Endothelial cell of hepatic sinusoid (primary cell): ENCODE measurements around the gene WDR48.

ENCODE experiments used
- in situ Hi-C: cut with HindIII; loops from 2 replicates; pipeline ENCODE4 v1.10.0; 2017; ENCODE audit warnings: low sequenced_read_pairs

The WDR48 gene

GRCh38 chr3:39062180-39062579, 10.4 kb downstream of the WDR48 start:
- in situ Hi-C loops = no loop called here

GRCh38 chr3:39063143-39063542, 11.3 kb downstream of the WDR48 start:
- in situ Hi-C loops = no loop called here

DNA sequence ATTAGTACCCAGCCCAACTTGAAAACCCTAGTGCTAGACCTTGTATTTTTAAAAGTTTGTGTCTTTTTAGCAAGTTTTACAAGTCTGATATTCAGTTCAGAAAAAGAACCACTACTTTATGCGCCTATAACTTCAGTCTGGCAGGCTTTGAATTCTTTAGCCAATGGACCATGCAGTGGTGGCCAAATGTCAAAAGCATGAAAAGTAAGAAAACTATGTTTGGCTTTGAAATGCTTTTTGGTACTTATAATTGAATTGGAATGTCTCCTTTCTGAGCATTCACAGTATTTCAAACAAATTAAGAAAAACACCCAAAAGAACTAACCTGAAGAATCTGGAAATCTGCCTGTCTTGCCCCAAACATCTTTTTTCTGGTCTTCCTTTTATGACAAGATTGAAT, 12.8 kb downstream of the WDR48 start:
- in situ Hi-C loops = loop anchor here (5.0 kb wide), 1 partner anchor 53 kb away; no protein-coding TSS in a partner anchor

DNA sequence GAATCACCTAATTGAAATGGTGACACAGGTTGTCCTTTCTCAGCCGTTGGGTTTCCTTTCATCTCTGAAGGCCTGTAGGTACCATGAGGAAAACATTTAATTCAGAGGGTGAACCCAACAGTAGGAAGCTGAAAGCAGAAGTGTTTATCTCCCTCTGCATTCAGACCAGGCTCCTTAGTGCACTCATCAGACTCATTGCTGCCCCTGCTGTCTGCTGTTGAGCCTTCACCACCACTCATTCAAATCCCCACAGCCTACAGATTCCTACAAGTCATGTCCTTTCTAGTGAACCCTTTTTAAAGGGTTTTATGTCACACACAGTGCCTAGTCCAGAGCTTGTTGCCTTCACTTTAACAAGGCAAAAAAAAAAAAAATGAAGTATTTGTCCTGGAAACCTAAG, 13.4 kb downstream of the WDR48 start:
- in situ Hi-C loops = loop anchor here (5.0 kb wide), 1 partner anchor 52 kb away; no protein-coding TSS in a partner anchor

DNA sequence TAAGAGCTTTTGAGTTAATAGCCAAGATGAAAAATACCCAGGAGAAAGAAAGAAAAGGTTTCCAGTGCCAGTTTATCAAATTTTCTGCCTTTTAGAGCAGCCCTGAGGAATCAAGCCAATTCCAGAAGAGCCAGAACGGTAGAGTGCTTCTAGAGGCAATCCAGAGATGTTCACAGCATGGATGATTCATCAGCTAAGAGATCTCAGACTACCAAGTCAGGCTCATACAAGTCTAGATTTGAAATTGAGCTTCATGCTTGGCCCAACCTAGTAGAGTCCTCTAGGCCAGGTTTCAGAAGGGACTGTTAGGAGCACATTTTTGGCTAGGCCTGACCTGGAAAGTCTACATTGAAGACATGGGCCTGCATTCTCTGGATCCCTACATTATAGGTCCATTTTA, 15.5 kb downstream of the WDR48 start:
- in situ Hi-C loops = loop anchor here (5.0 kb wide), 1 partner anchor 50 kb away; no protein-coding TSS in a partner anchor

GRCh38 chr3:39068556-39068955, 16.7 kb downstream of the WDR48 start:
- in situ Hi-C loops = loop anchor here (5.0 kb wide), 1 partner anchor 49 kb away; no protein-coding TSS in a partner anchor

DNA sequence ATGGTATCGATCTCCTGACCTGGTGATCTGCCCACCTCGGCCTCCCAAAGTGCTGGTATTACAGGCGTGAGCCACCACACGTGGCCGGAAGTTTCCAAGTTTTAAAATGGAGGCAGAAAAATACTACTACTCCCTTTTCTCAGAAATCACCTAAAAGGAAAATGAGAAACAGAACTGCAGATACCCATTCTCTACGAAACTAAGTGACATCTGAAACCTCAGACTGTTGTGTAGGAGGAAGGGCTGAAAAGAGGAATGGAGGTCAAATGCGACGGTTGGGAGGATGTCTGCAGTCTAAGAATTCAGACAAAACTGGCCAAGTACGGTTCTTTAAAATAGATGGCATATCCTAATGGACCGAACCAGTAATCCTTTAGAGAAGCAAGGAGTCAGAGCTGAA, 24.1 kb downstream of the WDR48 start:
- in situ Hi-C loops = no loop called here

GRCh38 chr3:39079530-39079929, 27.7 kb downstream of the WDR48 start:
- in situ Hi-C loops = no loop called here

DNA sequence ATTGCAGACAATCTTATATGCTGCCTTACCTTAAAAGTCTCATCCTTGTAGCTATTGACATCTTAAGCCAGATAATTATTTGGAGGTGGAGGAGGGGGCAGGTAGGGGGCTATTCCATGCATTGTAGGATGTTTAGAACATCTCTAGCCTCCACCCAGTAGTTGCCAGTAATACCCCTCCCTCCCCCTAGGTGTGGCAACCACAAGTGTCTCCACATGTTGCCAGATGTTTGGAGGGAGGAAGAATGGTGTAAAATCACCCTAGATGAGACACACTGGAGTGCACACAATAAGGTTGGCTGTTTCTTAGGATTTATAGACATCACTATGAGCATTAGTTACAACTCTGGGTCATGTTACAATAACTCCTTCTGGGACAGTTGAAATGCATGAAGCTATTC, 28.2 kb downstream of the WDR48 start:
- in situ Hi-C loops = loop anchor here (5.0 kb wide), 1 partner anchor 112 kb away; the partner anchor contains the start of gene XIRP1

GRCh38 chr3:39082666-39083313, 31.0 kb downstream of the WDR48 start:
- in situ Hi-C loops = loop anchor here (5.0 kb wide), 1 partner anchor 110 kb away; the partner anchor contains the start of gene XIRP1

GRCh38 chr3:39086144-39086543, 34.3 kb downstream of the WDR48 start:
- in situ Hi-C loops = no loop called here

DNA sequence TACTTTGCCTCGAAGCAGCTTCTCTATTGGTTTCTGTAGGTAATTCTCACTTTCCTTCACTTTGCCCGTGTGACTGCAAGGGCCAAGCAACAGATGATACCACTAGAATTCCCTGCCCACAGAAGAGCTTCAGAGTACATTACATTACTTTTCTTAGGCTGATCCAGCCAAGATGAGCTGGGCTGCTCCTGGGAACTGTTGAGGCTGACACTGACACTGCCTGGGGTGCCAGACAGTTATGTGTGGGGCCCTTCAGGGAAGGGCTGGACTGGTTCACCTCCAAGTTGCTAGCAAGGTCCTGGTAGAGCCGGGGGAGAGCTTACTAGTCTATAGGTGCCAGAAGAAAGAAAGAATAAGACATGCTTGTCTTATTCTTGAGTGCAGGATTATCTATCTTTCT, 36.6 kb downstream of the WDR48 start:
- in situ Hi-C loops = no loop called here

- in situ Hi-C loops = no loop called here
Measured at GRCh38 chr3:39088889-39089288, 37.1 kb downstream of the WDR48 start.

- in situ Hi-C loops = no loop called here
Measured at GRCh38 chr3:39090922-39091321, 39.1 kb downstream of the WDR48 start.

DNA sequence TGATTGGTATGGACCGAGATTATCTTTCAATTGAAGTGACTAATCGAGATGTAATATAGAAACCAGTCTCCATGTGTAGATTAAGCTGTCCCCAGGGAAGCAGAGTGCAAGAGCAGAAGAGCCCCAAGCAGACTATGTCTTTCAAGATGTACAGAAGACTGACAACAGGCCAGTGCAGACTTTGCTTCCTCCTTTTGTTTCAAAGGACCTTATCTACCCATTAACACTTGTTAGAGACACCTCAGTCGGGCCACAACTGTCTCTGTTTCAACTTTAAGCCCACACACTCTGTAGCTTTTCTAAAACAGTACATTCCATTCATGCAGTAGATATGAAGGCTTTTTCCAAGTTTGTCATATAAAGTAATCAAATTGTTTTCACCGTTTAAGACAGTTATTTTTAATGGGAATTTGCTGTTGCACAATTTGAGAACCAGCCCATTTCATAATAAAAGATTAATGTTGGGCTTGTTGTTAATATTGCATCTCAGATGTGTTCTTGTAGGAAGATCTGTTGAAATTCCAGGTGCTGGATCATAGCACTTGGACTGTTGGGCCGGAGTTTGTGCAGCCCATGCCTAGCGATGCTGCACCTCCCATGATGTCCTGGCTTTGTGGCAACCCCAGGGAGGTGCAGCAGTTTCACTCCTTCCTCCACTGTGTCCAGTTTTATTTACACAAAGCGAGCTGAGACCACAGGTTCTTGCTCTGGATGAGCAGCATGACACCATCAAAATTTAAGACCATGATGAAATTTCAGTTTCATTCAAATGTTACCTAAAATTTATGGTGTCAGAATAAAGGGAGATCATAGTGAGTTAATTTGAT, 43.2 kb downstream of the WDR48 start:
- in situ Hi-C loops = no loop called here

DNA sequence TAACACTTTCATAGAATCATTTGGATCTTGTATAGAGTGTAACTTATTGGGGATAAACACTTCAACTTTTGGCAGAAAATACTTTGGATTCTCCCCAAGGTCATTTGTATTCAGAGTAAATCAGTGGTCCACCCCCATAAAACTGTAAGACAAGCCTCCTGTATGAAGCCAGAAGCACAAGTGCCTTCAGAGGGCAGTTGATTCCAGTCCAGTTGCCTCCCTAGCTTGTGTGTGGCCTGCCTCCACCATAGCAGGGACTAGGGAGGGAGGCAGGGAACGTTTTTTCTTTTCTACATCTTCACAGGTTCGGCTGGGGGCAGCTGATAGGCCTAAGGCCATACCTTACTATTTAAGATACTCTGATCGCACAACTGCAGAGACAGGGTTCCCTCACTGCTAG, 44.0 kb downstream of the WDR48 start:
- in situ Hi-C loops = no loop called here

DNA sequence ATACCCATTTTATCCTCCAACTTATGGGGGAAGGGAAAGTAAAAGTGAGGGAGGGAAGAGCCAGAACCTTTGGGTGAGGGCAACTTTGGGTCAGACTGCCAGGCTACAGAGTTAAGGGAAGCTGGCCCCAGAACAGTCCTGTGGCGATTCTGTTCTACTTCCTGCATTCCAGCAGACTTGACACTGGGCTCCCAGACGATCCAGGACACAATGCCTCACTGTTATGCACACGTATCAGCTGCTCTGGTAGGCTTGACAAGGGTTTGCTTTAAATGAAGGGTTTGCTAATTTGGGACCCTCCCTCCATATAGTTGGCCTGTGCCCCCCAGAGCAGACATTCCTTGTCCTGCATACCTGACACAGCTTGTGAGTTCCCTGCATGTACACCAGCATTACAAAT, 45.0 kb downstream of the WDR48 start:
- in situ Hi-C loops = no loop called here

DNA sequence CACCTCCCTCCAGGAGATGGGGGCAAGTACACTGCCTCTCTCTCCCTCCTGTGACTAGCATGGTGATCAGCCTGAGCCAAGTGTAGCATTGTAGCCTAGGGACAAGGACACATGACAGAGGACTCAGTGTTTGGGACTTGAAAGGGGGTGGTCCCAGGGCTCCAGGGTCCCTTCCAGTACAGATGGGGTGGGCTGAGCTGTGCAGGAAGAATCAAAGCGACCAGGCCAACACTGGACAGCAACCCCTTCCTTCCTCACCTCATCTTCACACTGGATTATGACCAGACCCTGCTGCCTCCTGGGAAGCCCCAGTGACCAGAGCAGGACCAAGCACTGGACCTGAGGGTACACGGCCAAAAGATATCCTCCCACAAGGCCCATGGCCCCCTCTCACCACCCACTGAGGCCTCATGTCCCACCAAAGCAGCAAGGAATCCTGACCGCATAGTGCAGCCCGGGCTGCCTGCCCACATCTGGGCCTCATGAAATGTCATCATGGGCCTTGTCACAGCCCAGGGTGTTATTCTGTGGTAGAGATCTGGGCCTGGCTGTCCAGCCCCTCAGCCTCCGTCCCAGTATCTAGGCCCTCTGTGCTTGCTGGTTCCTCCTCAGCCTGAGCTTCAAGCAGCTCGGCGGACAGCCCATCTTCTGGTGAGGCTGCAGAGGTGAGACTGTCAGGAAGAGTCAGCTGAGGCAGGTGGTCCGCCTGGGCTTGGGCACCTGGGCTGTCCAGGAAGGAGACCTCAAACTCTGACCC, 46.1 kb downstream of the WDR48 start:
- in situ Hi-C loops = no loop called here

DNA sequence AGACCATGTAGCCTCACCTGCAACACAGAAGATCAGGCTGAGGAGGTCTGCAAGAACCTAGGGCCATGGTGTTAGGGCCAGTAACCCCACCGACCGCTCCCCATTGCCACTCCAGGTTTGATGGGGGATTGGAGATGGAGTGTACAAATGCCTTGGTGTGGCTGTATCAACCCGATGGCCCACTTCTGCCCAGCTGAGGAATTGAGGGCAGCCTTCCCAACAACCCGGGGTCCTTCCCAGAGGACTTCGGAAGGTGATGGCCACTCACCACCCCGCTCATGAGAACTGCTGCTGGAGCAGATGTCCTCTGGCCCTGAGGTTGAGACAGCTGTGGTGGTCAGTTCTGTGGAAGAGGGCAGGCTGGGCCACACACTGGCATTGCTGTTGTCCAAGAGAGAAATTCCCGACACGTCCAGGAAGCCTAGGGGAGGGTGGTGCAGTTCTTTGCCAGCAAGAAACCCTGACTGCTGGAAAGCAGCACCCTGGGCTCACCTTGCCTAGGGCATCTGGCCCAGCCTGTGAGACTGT, 46.7 kb downstream of the WDR48 start:
- in situ Hi-C loops = no loop called here

DNA sequence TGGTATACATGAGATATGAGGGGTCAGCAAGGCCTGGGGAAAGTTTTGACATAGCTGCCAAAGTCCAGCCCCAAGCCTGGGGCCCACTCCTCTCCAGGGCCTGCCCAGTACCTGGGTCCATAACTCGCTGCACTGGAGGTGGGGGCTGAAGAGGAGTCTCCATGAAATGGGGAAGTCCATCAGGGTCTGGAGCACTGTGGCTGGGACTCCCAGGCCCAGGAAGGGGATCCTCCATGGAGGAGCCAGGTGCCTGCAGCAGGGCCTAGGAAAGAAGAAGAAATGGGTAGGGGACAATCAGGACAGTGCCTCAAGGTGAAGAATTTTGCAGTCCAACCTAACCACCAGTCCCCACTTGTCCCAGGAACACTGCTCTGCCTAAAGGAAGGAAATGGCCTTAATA, 47.4 kb downstream of the WDR48 start:
- in situ Hi-C loops = no loop called here
